K562 (cell line): Measurements from ENCODE around the gene CCR2. TPM values are rescaled to one million over a fixed set of nuclear protein-coding genes. Genes with fewer than 3 reads are reported as not detected.
A peak's percentile ranks its signal among the peaks of the same experiment; 100 is the strongest.

Experiments used
- ATF6 ChIP-seq: sonication (generic); formaldehyde crosslinking; IDR thresholded peaks from 2 replicates; pipeline ENCODE4 v1.4.0; 2020; ENCODE audit warnings: mild to moderate bottlenecking, missing genetic modification reagents
- CBX2 ChIP-seq: fragments of 200-600 bp; sonication (generic); IDR thresholded peaks from one replicate; pipeline ENCODE4 v1.6.1; 2012; ENCODE audit warnings: mild to moderate bottlenecking, low read length, inconsistent platforms; ENCODE audit not compliant: insufficient read depth, poor library complexity, severe bottlenecking
- GTF2B ChIP-seq: IDR thresholded peaks from 2 replicates; pipeline ENCODE4 v1.6.1; 2011; ENCODE audit not compliant: insufficient read length; ENCODE audit errors: extremely low read depth
- JUN ChIP-seq, 2 experiments: sonication (generic) in 1 of 2; formaldehyde crosslinking in 1 of 2; IDR thresholded peaks; 2 replicates each; pipeline versions ENCODE4 v1.6.1 to v1.8.0; 2012 to 2022; ENCODE audit warnings: borderline replicate concordance in 2 of 2, mild to moderate bottlenecking in 2 of 2, improper control_type of control experiment in 1 of 2, low read depth in 1 of 2, low read length in 1 of 2, missing genetic modification reagents in 1 of 2
- KLF6 ChIP-seq: fragments of 250-450 bp; sonication (Bioruptor Pico); IDR thresholded peaks from 2 replicates; pipeline ENCODE4 v1.4.0; 2020; ENCODE audit warnings: mild to moderate bottlenecking, moderate library complexity, borderline replicate concordance
- L3MBTL2 ChIP-seq: fragments of 450-650 bp; IDR thresholded peaks from 2 replicates; pipeline ENCODE4 v1.6.1; 2016; ENCODE audit warnings: mild to moderate bottlenecking, moderate library complexity
- MBD2 ChIP-seq: sonication (generic); IDR thresholded peaks from 2 replicates; pipeline ENCODE4 v1.6.1; 2016; ENCODE audit warnings: low read depth, borderline replicate concordance
- NCOA4 ChIP-seq: fragments of 450-650 bp; IDR thresholded peaks from 2 replicates; pipeline ENCODE4 v1.6.1; 2018; ENCODE audit warnings: mild to moderate bottlenecking; ENCODE audit not compliant: partially characterized antibody
- POLR3A ChIP-seq: IDR thresholded peaks from 2 replicates; pipeline ENCODE4 v1.6.1; 2011; ENCODE audit warnings: borderline replicate concordance, mild to moderate bottlenecking, moderate library complexity; ENCODE audit not compliant: insufficient read length, insufficient read depth; ENCODE audit errors: extremely low read depth
- THAP12 ChIP-seq: fragments of 250-450 bp; sonication (Bioruptor Pico); IDR thresholded peaks from 2 replicates; pipeline ENCODE4 v1.9.0; 2021; ENCODE audit warnings: mild to moderate bottlenecking, inconsistent platforms
- ZNF184 ChIP-seq: sonication (generic); formaldehyde crosslinking; IDR thresholded peaks from 2 replicates; pipeline ENCODE4 v1.5.0; 2020; ENCODE audit warnings: missing genetic modification reagents
- ZNF507 ChIP-seq: conservative IDR thresholded peaks from 2 replicates; pipeline ENCODE4 v1.6.1; 2017; ENCODE audit warnings: missing genetic modification characterization, missing compliant biosample characterization
- ZNF586 ChIP-seq: fragments of 450-650 bp; formaldehyde crosslinking; conservative IDR thresholded peaks from 2 replicates; pipeline ENCODE4 v1.4.0; 2020; ENCODE audit warnings: mild to moderate bottlenecking, moderate library complexity
- polyA plus RNA-seq, 8 experiments: library from polyadenylated mRNA; depleted of rRNA in 4 of 8; stranded (reverse) in 5 of 8; unstranded in 3 of 8; fragments of >200 nt; fragmentation: Nextera tagmentation in 2 of 8; fragmentation: Illumina TruSeq in 1 of 8; extraction: Ambion mirVana in 2 of 8; extraction: Trizol in 1 of 8; gene quantifications; 2 replicates each; pipeline versions ENCODE4 v1.2.1 to v1.2.3, GENCODE V29; 2011 to 2014; ENCODE audit warnings: inconsistent platforms in 1 of 8, missing spikeins in 1 of 8
- total RNA-seq, 7 experiments: library from RNA; depleted of rRNA in 6 of 7; stranded (reverse); fragments of >200 nt in 6 of 7; fragmentation: Illumina TruSeq in 2 of 7; extraction: Trizol in 2 of 7; gene quantifications; 2 replicates each; pipeline versions ENCODE4 v1.2.1 to v1.2.3, GENCODE V29; 2011 to 2021; ENCODE audit warnings: low replicate concordance in 1 of 7
- TF ChIP-seq, protein P1 (sequence below), 2 experiments: fragments of 450-650 bp in 1 of 2; sonication (generic) in 1 of 2; formaldehyde crosslinking in 1 of 2; IDR thresholded peaks in 1 of 2; conservative IDR thresholded peaks in 1 of 2; 2 replicates each; pipeline versions ENCODE4 v1.6.1 to v1.8.1; 2016 to 2023; ENCODE audit warnings: mild to moderate bottlenecking in 2 of 2, moderate library complexity in 2 of 2, inconsistent platforms in 1 of 2, missing genetic modification reagents in 1 of 2
- TF ChIP-seq, protein P2 (sequence below): sonication (generic); formaldehyde crosslinking; IDR thresholded peaks from 2 replicates; pipeline ENCODE4 v1.8.1; 2023; ENCODE audit warnings: mild to moderate bottlenecking, missing genetic modification reagents
- TF ChIP-seq, protein P3 (sequence below): conservative IDR thresholded peaks from 2 replicates; pipeline ENCODE4 v1.6.1; 2011; ENCODE audit warnings: low read depth, mild to moderate bottlenecking, low read length; ENCODE audit not compliant: control insufficient read depth

The CCR2 gene
- total and polyA plus RNA-seq, 9 of the 15 experiments (the other 6 are each of a cell fraction or from before 2014, with no cell fraction given): not detected

DNA sequence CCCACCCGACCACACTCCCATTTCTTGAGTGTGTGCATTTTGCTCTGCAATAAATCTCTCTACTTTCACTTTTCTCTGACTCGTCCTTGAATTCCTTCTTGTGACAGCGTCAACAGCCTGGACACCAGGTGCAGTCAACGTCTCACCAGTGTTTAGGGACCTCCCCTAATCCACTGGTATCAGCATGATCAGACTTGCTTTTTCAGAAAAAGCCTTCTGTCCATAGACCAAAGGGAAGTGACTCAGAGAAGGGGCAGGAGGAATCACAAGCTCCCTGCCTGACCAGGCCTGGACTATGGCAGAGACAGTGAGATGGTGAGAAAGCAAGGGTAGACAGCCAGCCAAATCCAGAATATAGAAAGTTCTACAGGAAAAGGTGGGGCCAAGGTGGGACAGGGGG is 32.3 kb downstream of the CCR2 start (continued):
- TF ChIP-seq L3MBTL2 (peak; percentile 44; the same call in 1 of the 2 replicates), CBX2 (no peak), ATF6 (CRISPR knock-in tag) (no peak), GTF2B (no peak), KLF6 (no peak), THAP12 (CRISPR knock-in tag) (no peak), ZNF586 (CRISPR knock-in tag) (no peak), NCOA4 (no peak), ZNF184 (CRISPR knock-in tag) (no peak), ZNF507 (tag) (no peak), POLR3A (no peak), MBD2 (no peak), JUN (IDR thresholded peaks at IDR 0.05; ENCODE audit: borderline replicate concordance, low read depth, low read length) (peak; percentile 60; the same call in 1 of the 2 replicates), JUN (CRISPR knock-in tag; IDR thresholded peaks at IDR 0.05; ENCODE audit: borderline replicate concordance) (no peak)
- TF ChIP-seq, protein P1, sequence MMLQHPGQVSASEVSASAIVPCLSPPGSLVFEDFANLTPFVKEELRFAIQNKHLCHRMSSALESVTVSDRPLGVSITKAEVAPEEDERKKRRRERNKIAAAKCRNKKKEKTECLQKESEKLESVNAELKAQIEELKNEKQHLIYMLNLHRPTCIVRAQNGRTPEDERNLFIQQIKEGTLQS (IDR thresholded peaks at IDR 0.05): peak; percentile 70
- TF ChIP-seq, protein P1 (CRISPR knock-in tag; conservative IDR thresholded peaks at IDR 0.05): no peak
- TF ChIP-seq, protein P2, sequence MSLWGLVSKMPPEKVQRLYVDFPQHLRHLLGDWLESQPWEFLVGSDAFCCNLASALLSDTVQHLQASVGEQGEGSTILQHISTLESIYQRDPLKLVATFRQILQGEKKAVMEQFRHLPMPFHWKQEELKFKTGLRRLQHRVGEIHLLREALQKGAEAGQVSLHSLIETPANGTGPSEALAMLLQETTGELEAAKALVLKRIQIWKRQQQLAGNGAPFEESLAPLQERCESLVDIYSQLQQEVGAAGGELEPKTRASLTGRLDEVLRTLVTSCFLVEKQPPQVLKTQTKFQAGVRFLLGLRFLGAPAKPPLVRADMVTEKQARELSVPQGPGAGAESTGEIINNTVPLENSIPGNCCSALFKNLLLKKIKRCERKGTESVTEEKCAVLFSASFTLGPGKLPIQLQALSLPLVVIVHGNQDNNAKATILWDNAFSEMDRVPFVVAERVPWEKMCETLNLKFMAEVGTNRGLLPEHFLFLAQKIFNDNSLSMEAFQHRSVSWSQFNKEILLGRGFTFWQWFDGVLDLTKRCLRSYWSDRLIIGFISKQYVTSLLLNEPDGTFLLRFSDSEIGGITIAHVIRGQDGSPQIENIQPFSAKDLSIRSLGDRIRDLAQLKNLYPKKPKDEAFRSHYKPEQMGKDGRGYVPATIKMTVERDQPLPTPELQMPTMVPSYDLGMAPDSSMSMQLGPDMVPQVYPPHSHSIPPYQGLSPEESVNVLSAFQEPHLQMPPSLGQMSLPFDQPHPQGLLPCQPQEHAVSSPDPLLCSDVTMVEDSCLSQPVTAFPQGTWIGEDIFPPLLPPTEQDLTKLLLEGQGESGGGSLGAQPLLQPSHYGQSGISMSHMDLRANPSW (CRISPR knock-in tag): no peak
- TF ChIP-seq, protein P3, sequence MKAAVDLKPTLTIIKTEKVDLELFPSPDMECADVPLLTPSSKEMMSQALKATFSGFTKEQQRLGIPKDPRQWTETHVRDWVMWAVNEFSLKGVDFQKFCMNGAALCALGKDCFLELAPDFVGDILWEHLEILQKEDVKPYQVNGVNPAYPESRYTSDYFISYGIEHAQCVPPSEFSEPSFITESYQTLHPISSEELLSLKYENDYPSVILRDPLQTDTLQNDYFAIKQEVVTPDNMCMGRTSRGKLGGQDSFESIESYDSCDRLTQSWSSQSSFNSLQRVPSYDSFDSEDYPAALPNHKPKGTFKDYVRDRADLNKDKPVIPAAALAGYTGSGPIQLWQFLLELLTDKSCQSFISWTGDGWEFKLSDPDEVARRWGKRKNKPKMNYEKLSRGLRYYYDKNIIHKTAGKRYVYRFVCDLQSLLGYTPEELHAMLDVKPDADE: no peak
